NCI-H69 (cell line): ENCODE results near the gene IAH1.

Experiments used
- DNase-seq: peaks from one replicate; lab custom pipeline; 2025; lab: John Stamatoyannopoulos, UW

IAH1 gene

DNA sequence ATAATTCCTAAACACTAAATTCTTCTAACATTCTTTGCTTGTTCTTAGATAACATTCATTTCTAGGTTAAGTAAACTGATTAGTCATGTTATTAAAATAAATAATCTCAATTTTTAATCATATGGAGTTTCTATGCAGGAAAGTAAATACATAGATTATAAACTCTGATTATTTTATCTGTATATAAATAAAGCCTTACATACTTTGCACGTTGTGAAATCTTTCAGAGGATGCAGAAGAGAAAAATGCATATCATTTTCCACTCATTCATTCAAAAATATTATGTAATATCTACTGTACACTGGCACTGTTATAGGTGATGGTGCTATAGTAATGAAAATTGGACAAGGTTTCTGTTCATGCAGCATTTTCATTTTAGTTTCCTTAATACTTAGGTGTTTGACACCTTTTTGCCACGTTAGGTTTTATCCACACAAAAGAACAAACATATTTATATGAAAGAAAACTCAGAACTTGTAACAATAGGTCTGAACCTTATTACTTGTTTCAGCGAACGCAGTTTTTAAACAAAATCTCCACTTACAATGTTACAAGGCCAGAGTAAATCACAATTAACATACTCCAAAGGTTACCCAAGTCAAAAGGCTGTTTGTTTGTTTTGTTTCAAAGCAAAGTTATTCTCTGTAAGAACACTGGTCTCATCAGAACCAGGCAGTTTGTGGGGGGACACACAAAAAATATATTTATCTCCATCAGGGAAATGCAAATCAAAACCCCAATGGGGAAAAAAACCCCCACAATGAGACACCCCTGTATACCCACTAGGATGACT is 53.8 kb downstream of the IAH1 start:
- DNase-seq: no peak

DNA sequence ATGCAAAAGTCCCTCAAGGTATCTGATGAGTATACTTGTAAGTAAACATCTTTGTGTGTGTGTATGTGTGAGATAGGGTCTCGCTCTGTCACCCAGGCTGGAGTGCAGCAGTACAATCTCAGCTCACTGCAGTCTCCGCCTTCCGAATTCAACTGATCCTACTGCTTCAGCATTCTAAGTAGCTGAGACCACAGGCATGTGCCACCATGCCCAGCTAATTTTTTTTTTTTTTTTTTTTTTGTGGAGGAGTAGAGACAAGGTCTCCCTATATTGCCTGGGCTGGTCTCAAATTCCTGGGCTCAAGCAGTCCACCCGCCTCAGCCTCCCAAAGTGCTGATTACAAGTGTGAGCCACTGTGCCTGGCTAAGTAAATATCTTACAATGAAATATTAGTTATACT is 58.1 kb downstream of the IAH1 start:
- DNase-seq: no peak

DNA sequence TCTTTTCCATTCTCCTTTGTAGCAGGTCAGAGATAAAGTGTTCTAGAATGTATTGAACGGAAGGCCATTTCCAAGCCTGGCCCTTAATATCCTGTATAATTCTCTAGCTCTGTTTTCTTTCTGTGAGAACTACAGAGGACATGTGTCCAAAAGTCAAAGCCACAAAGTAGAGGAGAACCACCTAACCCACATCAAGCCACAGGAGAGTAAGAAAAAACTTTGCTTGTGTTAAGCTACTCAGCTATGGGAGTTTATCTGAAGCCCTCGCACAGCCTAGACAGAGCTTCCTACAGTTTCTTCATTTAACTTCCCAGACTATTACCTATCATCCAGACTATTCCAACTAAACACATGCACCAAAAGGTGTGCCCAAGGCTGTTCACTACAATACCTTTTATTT is 59.3 kb downstream of the IAH1 start:
- DNase-seq: no peak

DNA sequence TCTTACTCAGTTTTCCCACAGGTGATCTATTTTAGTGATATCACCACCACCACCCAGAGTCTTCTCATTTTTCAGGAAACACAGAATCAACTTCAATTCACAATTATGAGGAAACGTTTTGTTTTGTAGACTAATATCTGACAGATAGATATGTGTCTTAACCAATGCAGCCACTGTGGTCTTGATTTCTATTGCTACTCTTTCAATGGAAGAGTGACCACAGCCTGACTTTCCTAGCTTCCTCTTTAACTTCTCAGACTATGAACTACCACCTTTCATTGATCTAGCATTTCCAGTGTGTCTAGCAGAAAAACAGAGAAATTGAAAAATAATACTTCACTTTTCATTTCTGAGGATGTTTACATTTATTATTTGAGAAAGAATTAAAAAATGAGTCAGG is 60.8 kb downstream of the IAH1 start:
- no peak for DNase-seq

DNA sequence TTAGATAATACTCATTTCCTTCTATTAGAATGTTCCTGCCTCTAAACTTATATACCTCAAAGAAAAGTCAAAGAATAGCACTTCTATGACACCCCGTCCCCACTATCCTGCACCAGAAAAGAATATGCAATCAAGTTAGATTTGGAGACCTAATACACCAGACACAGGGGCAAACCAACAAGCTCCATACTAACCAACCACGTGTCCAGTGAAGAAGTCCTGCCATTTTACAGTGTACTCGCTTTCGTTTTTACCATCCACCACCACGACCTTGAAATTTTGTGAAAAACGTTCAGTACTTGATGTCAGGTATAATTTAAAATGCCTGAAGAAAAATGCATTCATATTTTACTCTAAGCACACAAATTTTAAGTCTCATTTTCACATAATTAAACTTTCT is 62.2 kb downstream of the IAH1 start:
- no peak for DNase-seq

DNA sequence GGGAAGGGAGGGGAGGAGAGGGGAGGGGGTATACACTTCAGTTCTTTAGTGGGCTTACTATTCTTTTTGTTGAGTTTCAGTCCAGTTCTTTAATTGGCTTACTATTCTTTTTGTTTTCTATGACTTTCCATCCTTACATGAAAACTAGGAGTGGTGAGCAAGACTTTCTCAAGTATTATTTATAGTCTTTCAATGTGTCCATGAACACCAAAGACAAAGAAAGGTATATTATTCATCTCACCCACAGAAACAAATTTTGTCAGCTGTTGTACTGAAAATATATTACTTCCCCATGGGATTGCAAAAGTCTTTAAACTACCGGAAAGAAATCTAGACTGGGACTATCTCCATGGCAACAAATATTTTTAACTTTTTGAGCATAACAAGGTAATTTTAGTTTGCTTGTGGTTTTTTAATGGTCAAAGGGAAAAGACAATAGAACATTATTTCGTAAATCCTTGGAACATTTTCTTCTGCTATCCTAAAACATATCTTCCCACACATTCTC is 63.7 kb downstream of the IAH1 start:
- no peak for DNase-seq
